Esophagus squamous epithelium (tissue), 4 donors: ENCODE results near the gene STK16.

ENCODE experiments used
- CTCF ChIP-seq, 6 experiments: fragments of 450-650 bp in 4 of 6; fragments of 200-600 bp in 2 of 6; sonication (generic) in 2 of 6; IDR thresholded peaks; one replicate each; pipeline ENCODE4 v1.5.1; 2016 to 2019; ENCODE audit warnings: antibody characterized with exemption in 6 of 6, mild to moderate bottlenecking in 4 of 6, moderate library complexity in 4 of 6
- POLR2A ChIP-seq, 4 donors: fragments of 450-650 bp; IDR thresholded peaks; one replicate each; pipeline ENCODE4 v1.6.1; 2017; ENCODE audit warnings: antibody characterized with exemption in 4 of 4, mild to moderate bottlenecking in 4 of 4, moderate library complexity in 3 of 4

DNA sequence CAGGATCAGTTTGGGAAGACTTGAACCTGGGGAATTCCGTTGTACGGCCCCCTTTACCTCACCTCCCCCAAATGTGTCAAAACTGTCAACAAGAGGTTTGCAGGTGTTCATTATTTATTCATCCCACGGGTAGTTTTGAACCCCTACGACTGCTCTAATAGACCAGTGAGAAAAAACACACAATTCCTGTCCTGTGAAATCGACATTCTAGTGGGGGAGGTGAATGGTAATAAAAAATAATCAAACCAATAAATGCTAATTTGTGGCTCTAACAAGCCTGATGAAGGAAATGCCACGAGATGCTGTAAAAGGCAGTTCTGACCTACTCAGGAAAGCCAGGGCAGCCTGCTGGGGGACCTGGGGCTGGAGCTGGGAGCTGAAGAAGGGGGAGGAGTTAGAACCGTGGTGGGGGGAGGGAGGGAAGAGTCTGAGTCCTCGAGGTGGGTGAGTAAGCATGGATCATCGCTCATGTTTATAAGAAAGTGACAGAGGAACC lies 33.4 kb downstream of the STK16 start:
- TF ChIP-seq POLR2A (IDR thresholded peaks at IDR 0.05) = no peak
- peak in 1 of 6 experiments; percentile 4 for TF ChIP-seq CTCF (IDR thresholded peaks at IDR 0.05)
